Tibial artery (tissue), 4 donors: Measurements from ENCODE around the gene RPL23.

Experiments
- DNase-seq, 2 donors: peaks; one replicate each; pipeline ENCODE4 v3.0.0-alpha.2; 2019
- H3K27ac ChIP-seq, 2 donors: fragments of 200-600 bp; sonication (generic) in 1 of 2; 1 replicate in 1 of 2; 2 replicates in 1 of 2; pipeline ENCODE4 v1.5.1; 2018 to 2019; ENCODE audit warnings: mild to moderate bottlenecking in 1 of 2
- H3K27me3 ChIP-seq, 2 donors: fragments of 200-600 bp; sonication (generic) in 1 of 2; one replicate each; pipeline versions ENCODE4 v1.5.1 to v1.6.0; 2016 to 2019
- H3K36me3 ChIP-seq, 3 donors: fragments of 200-600 bp; sonication (generic) in 2 of 3; one replicate each; pipeline ENCODE4 v1.5.1; 2016 to 2019; ENCODE audit warnings: mild to moderate bottlenecking in 2 of 3
- H3K4me1 ChIP-seq, 4 donors: fragments of 200-600 bp; sonication (generic) in 2 of 4; 1 replicate in 3 of 4; 2 replicates in 1 of 4; pipeline ENCODE4 v1.5.1; 2016 to 2019
- H3K4me3 ChIP-seq, 2 donors: fragments of 200-600 bp; sonication (generic) in 1 of 2; 1 replicate in 1 of 2; 2 replicates in 1 of 2; pipeline ENCODE4 v1.5.1; 2018 to 2019; ENCODE audit warnings: mild to moderate bottlenecking in 2 of 2
- H3K9me3 ChIP-seq, 3 donors: fragments of 200-600 bp; sonication (generic) in 1 of 3; one replicate each; pipeline ENCODE4 v1.5.1; 2016 to 2019
- CTCF ChIP-seq, 2 experiments: fragments of 200-600 bp in 1 of 2; fragments of 450-650 bp in 1 of 2; IDR thresholded peaks; one replicate each; pipeline ENCODE4 v1.5.1; 2017 to 2019; ENCODE audit warnings: antibody characterized with exemption in 2 of 2, mild to moderate bottlenecking in 1 of 2, moderate library complexity in 1 of 2
- intact Hi-C: fragments of 100-400 bp; cut with DNase I; formaldehyde crosslinking; loops from one replicate; pipeline ENCODE4 v1.15.0; 2023; ENCODE audit warnings: low total_unique reads

RPL23 gene

GRCh38 chr17:38883592-38884526, 30.3 kb upstream of the RPL23 start:
- peak overlapping the region; percentile 63 to 92 for H3K27ac ChIP-seq
- peak in 1 of 2 experiments; percentile 8 for TF ChIP-seq CTCF (IDR thresholded peaks at IDR 0.05)
- DNase-seq = no peak
- peaks cover 0 to 100% (median 91%) of the 10 kb centered on the region in 4 donors for H3K4me1 ChIP-seq
- H3K4me3 ChIP-seq = peak overlapping the region in 1 of 2 donors; percentile 23
- H3K27me3 ChIP-seq = no peaks in the 10 kb centered on the region
- intact Hi-C loops = no loop called here
- H3K9me3 ChIP-seq = no peaks in the 10 kb centered on the region
- H3K36me3 ChIP-seq = peaks cover 3 to 32% (median 13%) of the 10 kb centered on the region in 3 donors

- H3K27me3 ChIP-seq = no peaks in the 10 kb centered on the region
- H3K4me3 ChIP-seq = no peak overlapping the region
- H3K4me1 ChIP-seq = peaks cover 0 to 100% (median 93%) of the 10 kb centered on the region in 4 donors
- TF ChIP-seq CTCF (IDR thresholded peaks at IDR 0.05) = no peak
- intact Hi-C loops = no loop called here
- peaks cover 12 to 34% (median 22%) of the 10 kb centered on the region in 3 donors for H3K36me3 ChIP-seq
- DNase-seq = no peak
- peak overlapping the region; percentile 63 to 92 for H3K27ac ChIP-seq
- no peaks in the 10 kb centered on the region for H3K9me3 ChIP-seq
Measured at GRCh38 chr17:38882870-38883269, 29.3 kb upstream of the RPL23 start.

GRCh38 chr17:38881600-38882191, 28.2 kb upstream of the RPL23 start:
- Histone ChIP-seq H3K27ac (peak overlapping the region; percentile 63 to 92), H3K36me3 (peaks cover 11 to 26% (median 12%) of the 10 kb centered on the region in 3 donors), H3K9me3 (no peaks in the 10 kb centered on the region), H3K4me3 (peak overlapping the region in 1 of 2 donors; percentile 8), H3K4me1 (peaks cover 0 to 100% (median 93%) of the 10 kb centered on the region in 4 donors), H3K27me3 (no peaks in the 10 kb centered on the region)
- peak; percentile 74 to 84 for DNase-seq
- no peak for TF ChIP-seq CTCF (IDR thresholded peaks at IDR 0.05)
- intact Hi-C loops = no loop called here

- intact Hi-C loops = loop anchor here (10.0 kb wide), 1 partner anchor 285 kb away; the partner anchor contains the start of gene ARL5C
- Histone ChIP-seq H3K36me3 (peaks cover 10 to 26% (median 12%) of the 10 kb centered on the region in 3 donors), H3K4me3 (peak overlapping the region in 1 of 2 donors; percentile 2), H3K4me1 (peaks cover 0 to 100% (median 91%) of the 10 kb centered on the region in 4 donors), H3K27me3 (no peaks in the 10 kb centered on the region), H3K27ac (peak overlapping the region; percentile 63 to 92), H3K9me3 (no peaks in the 10 kb centered on the region)
- no peak for TF ChIP-seq CTCF (IDR thresholded peaks at IDR 0.05)
- no peak for DNase-seq
Measured at GRCh38 chr17:38879878-38880665, 26.6 kb upstream of the RPL23 start.
